ENCODE results near the gene CIAO2B. TPM values are rescaled to one million over a fixed set of nuclear protein-coding genes. Genes with fewer than 3 reads are reported as not detected.
A peak's percentile ranks its signal among the peaks of the same experiment; 100 is the strongest.

The CIAO2B gene
- total RNA-seq, 5 donors from 2014 or later (not counting 1 experiment from before 2014, with no cell fraction given): 55.3 to 66.8 (median 62.4) TPM

GRCh38 chr16:66926171-66926947 is 7.8 kb downstream of the CIAO2B start:
- DNase-seq (no peak), ATAC-seq (replicated peaks in 1 of 4) (no peak)
- CTCF ChIA-PET: interaction anchor here in 1 of 2 donors (0.6 to 0.7 kb wide), 2 partner anchors 31 to 96 kb away, joined by 3 to 4 read pairs; partner anchors contain the start of gene NAE1
- H3K9me3 ChIP-seq: no peaks in the 10 kb centered on the region
- no peak overlapping the region for H3K27ac Mint-ChIP-seq
- peak overlapping the region in 2 of 3 donors; percentile 47 to 62 for H3K4me3 Mint-ChIP-seq
- 86% methylated on average over 3 of the region's 5 CpGs for WGBS (ENCODE audit: insufficient coverage)
- peaks cover 0 to 12% of the 10 kb centered on the region in 2 experiments for H3K4me1 ChIP-seq (ENCODE audit: control insufficient read depth in 1 of 2, extremely low read depth in 1 of 2, insufficient read depth in 2 of 2, low read length in 2 of 2)
- no peak overlapping the region for H3K27ac ChIP-seq (ENCODE audit: low read length)
- peaks cover 0 to 7% of the 10 kb centered on the region in 2 donors for H3K36me3 ChIP-seq (ENCODE audit: control insufficient read depth in 2 of 2, extremely low read depth in 1 of 2, insufficient read depth in 1 of 2, low read length in 1 of 2)
- peaks cover 4 to 11% (median 6%) of the 10 kb centered on the region in 3 donors for H3K4me1 Mint-ChIP-seq
- H3K36me3 Mint-ChIP-seq: no peaks in the 10 kb centered on the region
- peaks cover 3 to 52% of the 10 kb centered on the region in 2 experiments for H3K27me3 ChIP-seq (replicated peaks in 1 of 2; ENCODE audit: control insufficient read depth in 2 of 2, extremely low read depth in 1 of 2, insufficient read depth in 2 of 2, low read length in 1 of 2)
- no peak overlapping the region for H3K4me3 ChIP-seq (ENCODE audit: control insufficient read depth in 1 of 2, extremely low read depth in 1 of 2, low read length in 1 of 2)
- peaks cover 19 to 40% of the 10 kb centered on the region in 2 donors for H3K27me3 Mint-ChIP-seq
- POLR2A ChIA-PET: no interaction called here
- H3K9me3 Mint-ChIP-seq: no peaks in the 10 kb centered on the region

- H3K27ac Mint-ChIP-seq: no peak within 1 kb of the TSS
- H3K4me1 Mint-ChIP-seq: peaks cover 4 to 11% (median 6%) of the 10 kb centered on the region in 3 donors
- peaks cover 0 to 4% of the 10 kb centered on the region in 2 donors for H3K36me3 ChIP-seq (ENCODE audit: control insufficient read depth in 2 of 2, extremely low read depth in 1 of 2, insufficient read depth in 1 of 2, low read length in 1 of 2)
- peak within 1 kb of the TSS; percentile 54 to 62 (median 59) for H3K4me3 Mint-ChIP-seq
- H3K27me3 ChIP-seq (replicated peaks in 1 of 2; ENCODE audit: control insufficient read depth in 2 of 2, extremely low read depth in 1 of 2, insufficient read depth in 2 of 2, low read length in 1 of 2): peaks cover 3 to 58% of the 10 kb centered on the region in 2 experiments
- H3K4me1 ChIP-seq (ENCODE audit: control insufficient read depth in 1 of 2, extremely low read depth in 1 of 2, insufficient read depth in 2 of 2, low read length in 2 of 2): peaks cover 0 to 12% of the 10 kb centered on the region in 2 experiments
- CTCF ChIA-PET: interaction anchor here in 1 of 2 donors (0.8 kb wide), 1 partner anchor 30 kb away, joined by 3 read pairs; no protein-coding TSS in a partner anchor
- peak within 1 kb of the TSS; percentile 17 for H3K4me3 ChIP-seq (ENCODE audit: control insufficient read depth in 1 of 2, extremely low read depth in 1 of 2, low read length in 1 of 2)
- H3K27ac ChIP-seq (ENCODE audit: low read length): no peak within 1 kb of the TSS
- H3K36me3 Mint-ChIP-seq: no peaks in the 10 kb centered on the region
- DNase-seq: peak in 1 of 35 experiments; percentile 21
- H3K9me3 Mint-ChIP-seq: no peaks in the 10 kb centered on the region
- POLR2A ChIA-PET: no interaction called here
- peaks cover 20 to 45% of the 10 kb centered on the region in 2 donors for H3K27me3 Mint-ChIP-seq
- H3K9me3 ChIP-seq: no peaks in the 10 kb centered on the region
- 7% methylated on average over 23 of the region's 42 CpGs for WGBS (ENCODE audit: insufficient coverage)
- no peak for ATAC-seq (replicated peaks in 1 of 4)
Observed at GRCh38 chr16:66925322-66925840, 8.8 kb downstream of the CIAO2B start, which contains the start of gene RRAD. Gene RRAD (minus strand): TSS chr16:66925535. CDS start chr16:66925179, 356 bp downstream.

- ATAC-seq (replicated peaks in 1 of 4) (peak; percentile 69 to 80 (median 76)), DNase-seq (peak in 13 of 35 experiments; percentile 10 to 62 (median 26))
- Histone ChIP-seq H3K27me3 (replicated peaks in 1 of 2; ENCODE audit: control insufficient read depth in 2 of 2, extremely low read depth in 1 of 2, insufficient read depth in 2 of 2, low read length in 1 of 2) (peaks cover 3 to 63% of the 10 kb centered on the region in 2 experiments), H3K4me3 (ENCODE audit: control insufficient read depth in 1 of 2, extremely low read depth in 1 of 2, low read length in 1 of 2) (peak overlapping the region in 1 of 2 donors; percentile 17), H3K36me3 (ENCODE audit: control insufficient read depth in 2 of 2, extremely low read depth in 1 of 2, insufficient read depth in 1 of 2, low read length in 1 of 2) (no peaks in the 10 kb centered on the region), H3K4me1 (ENCODE audit: control insufficient read depth in 1 of 2, extremely low read depth in 1 of 2, insufficient read depth in 2 of 2, low read length in 2 of 2) (peaks cover 0 to 12% of the 10 kb centered on the region in 2 experiments), H3K9me3 (no peaks in the 10 kb centered on the region), H3K27ac (ENCODE audit: low read length) (no peak overlapping the region)
- no peak overlapping the region for H3K27ac Mint-ChIP-seq
- ChIA-PET CTCF (interaction anchor here in 1 of 2 donors (0.8 kb wide), 1 partner anchor 29 kb away, joined by 3 read pairs; no protein-coding TSS in a partner anchor), POLR2A (no interaction called here)
- peaks cover 4 to 11% (median 6%) of the 10 kb centered on the region in 3 donors for H3K4me1 Mint-ChIP-seq
- H3K9me3 Mint-ChIP-seq: no peaks in the 10 kb centered on the region
- peak overlapping the region in 2 of 3 donors; percentile 54 to 62 for H3K4me3 Mint-ChIP-seq
- WGBS (ENCODE audit: insufficient coverage): 5% methylated on average over 66 of the region's 72 CpGs
- peaks cover 20 to 49% of the 10 kb centered on the region in 2 donors for H3K27me3 Mint-ChIP-seq
- H3K36me3 Mint-ChIP-seq: no peaks in the 10 kb centered on the region
Observed at GRCh38 chr16:66924527-66925321, 9.5 kb downstream of the CIAO2B start.

GRCh38 chr16:66923866-66924265 is 10.3 kb downstream of the CIAO2B start:
- no peak for DNase-seq
- H3K9me3 Mint-ChIP-seq: no peaks in the 10 kb centered on the region
- peak overlapping the region in 1 of 3 donors; percentile 62 for H3K4me3 Mint-ChIP-seq
- Histone ChIP-seq H3K9me3 (no peaks in the 10 kb centered on the region), H3K36me3 (ENCODE audit: control insufficient read depth in 2 of 2, extremely low read depth in 1 of 2, insufficient read depth in 1 of 2, low read length in 1 of 2) (no peaks in the 10 kb centered on the region), H3K4me3 (ENCODE audit: control insufficient read depth in 1 of 2, extremely low read depth in 1 of 2, low read length in 1 of 2) (no peak overlapping the region), H3K27ac (ENCODE audit: low read length) (no peak overlapping the region), H3K27me3 (replicated peaks in 1 of 2; ENCODE audit: control insufficient read depth in 2 of 2, extremely low read depth in 1 of 2, insufficient read depth in 2 of 2, low read length in 1 of 2) (peaks cover 3 to 70% of the 10 kb centered on the region in 2 experiments), H3K4me1 (ENCODE audit: control insufficient read depth in 1 of 2, extremely low read depth in 1 of 2, insufficient read depth in 2 of 2, low read length in 2 of 2) (peaks cover 0 to 12% of the 10 kb centered on the region in 2 experiments)
- no peak for ATAC-seq (replicated peaks in 1 of 4)
- H3K27me3 Mint-ChIP-seq: peaks cover 23 to 53% of the 10 kb centered on the region in 2 donors
- H3K27ac Mint-ChIP-seq: no peak overlapping the region
- no peaks in the 10 kb centered on the region for H3K36me3 Mint-ChIP-seq
- H3K4me1 Mint-ChIP-seq: peaks cover 4 to 11% (median 6%) of the 10 kb centered on the region in 3 donors
- CTCF ChIA-PET: no interaction called here
- WGBS (ENCODE audit: insufficient coverage): 76% methylated on average over 2 of the region's 3 CpGs
- POLR2A ChIA-PET: no interaction called here

GRCh38 chr16:66923247-66923731 is 10.9 kb downstream of the CIAO2B start:
- Histone ChIP-seq H3K4me1 (ENCODE audit: control insufficient read depth in 1 of 2, extremely low read depth in 1 of 2, insufficient read depth in 2 of 2, low read length in 2 of 2) (peaks cover 0 to 12% of the 10 kb centered on the region in 2 experiments), H3K4me3 (ENCODE audit: control insufficient read depth in 1 of 2, extremely low read depth in 1 of 2, low read length in 1 of 2) (no peak overlapping the region), H3K36me3 (ENCODE audit: control insufficient read depth in 2 of 2, extremely low read depth in 1 of 2, insufficient read depth in 1 of 2, low read length in 1 of 2) (no peaks in the 10 kb centered on the region), H3K27ac (ENCODE audit: low read length) (no peak overlapping the region), H3K27me3 (replicated peaks in 1 of 2; ENCODE audit: control insufficient read depth in 2 of 2, extremely low read depth in 1 of 2, insufficient read depth in 2 of 2, low read length in 1 of 2) (peaks cover 3 to 76% of the 10 kb centered on the region in 2 experiments), H3K9me3 (no peaks in the 10 kb centered on the region)
- no peak overlapping the region for H3K4me3 Mint-ChIP-seq
- POLR2A ChIA-PET: no interaction called here
- no peaks in the 10 kb centered on the region for H3K9me3 Mint-ChIP-seq
- no peaks in the 10 kb centered on the region for H3K36me3 Mint-ChIP-seq
- ATAC-seq (replicated peaks in 1 of 4) (no peak), DNase-seq (no peak)
- H3K27me3 Mint-ChIP-seq: peaks cover 23 to 53% of the 10 kb centered on the region in 2 donors
- CTCF ChIA-PET: no interaction called here
- peaks cover 4 to 11% (median 6%) of the 10 kb centered on the region in 3 donors for H3K4me1 Mint-ChIP-seq
- H3K27ac Mint-ChIP-seq: no peak overlapping the region
- 91% methylated on average over 15 of the region's 18 CpGs for WGBS (ENCODE audit: insufficient coverage)
